ENCODE results near the gene SLC7A6. TPM values are rescaled to one million over a fixed set of nuclear protein-coding genes. Genes with fewer than 3 reads are reported as not detected.
A peak's percentile ranks its signal among the peaks of the same experiment; 100 is the strongest.

Gene SLC7A6
- total and polyA plus RNA-seq, 2 of the 13 experiments (the other 11 are each of a cell fraction or from before 2014, with no cell fraction given): 35.8 to 70.8 TPM

- TF ChIP-seq PRDM15 (CRISPR knock-in tag; IDR thresholded peaks at IDR 0.05): no peak
- TF ChIP-seq TERF1 (CRISPR knock-in tag; IDR thresholded peaks at IDR 0.05): no peak
- TF ChIP-seq HNF1A (IDR thresholded peaks at IDR 0.05; ENCODE audit: low read depth): no peak
- TF ChIP-seq HNF1A (CRISPR knock-in tag; IDR thresholded peaks at IDR 0.05; ENCODE audit: borderline replicate concordance): 0 out of 2 replicates have a peak, but pooled peaks have one; percentile 35
- no peak for TF ChIP-seq JDP2 (CRISPR knock-in tag; IDR thresholded peaks at IDR 0.05; ENCODE audit: borderline replicate concordance)
- TF ChIP-seq HES4 (CRISPR knock-in tag; IDR thresholded peaks at IDR 0.05; ENCODE audit: borderline replicate concordance): peak; percentile 73; the same call in 1 of the 2 replicates
- no peak; the same call in 1 of the 2 replicates for TF ChIP-seq GATAD1 (CRISPR knock-in tag; IDR thresholded peaks at IDR 0.05)
- TF ChIP-seq FOXA1 (IDR thresholded peaks at IDR 0.05): no peak
- TF ChIP-seq FOXA1 (CRISPR knock-in tag; IDR thresholded peaks at IDR 0.05): peak; percentile 56
- no peak for TF ChIP-seq MIER2 (CRISPR knock-in tag; IDR thresholded peaks at IDR 0.05)
- no peak for TF ChIP-seq TBP (CRISPR knock-in tag; IDR thresholded peaks at IDR 0.05)
- no peak; the same call in 1 of the 2 replicates for TF ChIP-seq LBX2 (CRISPR knock-in tag; IDR thresholded peaks at IDR 0.05; ENCODE audit: borderline replicate concordance)
- TF ChIP-seq ZNF343 (CRISPR knock-in tag; IDR thresholded peaks at IDR 0.05): no peak; the same call in 1 of the 2 replicates
- TF ChIP-seq ZSCAN21 (CRISPR knock-in tag; IDR thresholded peaks at IDR 0.05; ENCODE audit: borderline replicate concordance): no peak
- TF ChIP-seq TRIM22 (IDR thresholded peaks at IDR 0.05): no peak
- peak; percentile 22; the same call in 1 of the 2 replicates for TF ChIP-seq ZNF34 (CRISPR knock-in tag; IDR thresholded peaks at IDR 0.05; ENCODE audit: borderline replicate concordance)
- no peak for TF ChIP-seq SOX5 (CRISPR knock-in tag; IDR thresholded peaks at IDR 0.05; ENCODE audit: borderline replicate concordance)
- peak; percentile 42; the same call in 1 of the 2 replicates for TF ChIP-seq SALL1 (CRISPR knock-in tag; IDR thresholded peaks at IDR 0.05)
- no peak; the same call in 1 of the 2 replicates for TF ChIP-seq ZNF816 (CRISPR knock-in tag; IDR thresholded peaks at IDR 0.05; ENCODE audit: borderline replicate concordance)
Observed at GRCh38 chr16:68235108-68235886, 29.0 kb upstream of the SLC7A6 start (continued).
